K562 (cell line): Measurements from ENCODE around the gene CDCP2. TPM values are rescaled to one million over a fixed set of nuclear protein-coding genes. Genes with fewer than 3 reads are reported as not detected.

Experiments used
- ATAC-seq: fragments of 200-7000 bp; cut with Tn5 transposase; 3 replicates; pipeline ENCODE4 v1.9.1; 2020; ENCODE audit warnings: moderate library complexity
- Bru-seq: library from RNA; stranded (reverse); fragments of 400-500 nt; gene quantifications from one replicate; lab custom pipeline; 2021; lab: Mats Ljungman, UMichigan
- BruChase-seq, 2 experiments: library from RNA; stranded (reverse); fragments of 400-500 nt; gene quantifications; one replicate each; lab custom pipeline; 2021; lab: Mats Ljungman, UMichigan
- BruUV-seq: library from RNA; stranded (reverse); fragments of 400-500 nt; replicated peaks from 2 replicates; lab custom pipeline; 2021; lab: Mats Ljungman, UMichigan
- CTCF ChIA-PET: fragments of 300-600 bp; formaldehyde crosslinking; extraction: SDS; loops from one replicate; lab custom pipeline; 2021; ENCODE audit warnings: low intra/inter-chr PET ratio; lab: Yijun Ruan, JAX
- POLR2A ChIA-PET: fragments of 300-600, 350-650 bp; sonication (Branson Sonifier 250); formaldehyde crosslinking; extraction: SDS; loops from one replicate; lab custom pipeline; 2021; ENCODE audit warnings: antibody characterized with exemption, inconsistent platforms; lab: Yijun Ruan, JAX
- DNase-seq, 4 experiments: peaks; one replicate each; pipeline versions ENCODE4 v3.0.0 to v3.0.0-alpha.2; 2011 to 2018; ENCODE audit warnings: low spot score in 3 of 4, mixed read lengths in 3 of 4; ENCODE audit errors: extremely low read depth in 1 of 4
- FAIRE-seq: peaks from 2 replicates; lab custom pipeline; 2011; peaks lifted over from hg19 to GRCh38; lab: Jason Lieb, UNC
- H2AFZ ChIP-seq: 2 replicates; pipeline ENCODE4 v1.6.0; 2011; ENCODE audit warnings: low read depth, low read length, control low read depth, inconsistent platforms
- H3K27ac ChIP-seq: fragments of 200-600 bp; 3 replicates; pipeline ENCODE4 v1.8.0; 2011; ENCODE audit warnings: low read depth, mild to moderate bottlenecking, control low read depth, inconsistent platforms, low read length, moderate library complexity, mixed read lengths; ENCODE audit errors: extremely low read depth
- H3K27me3 ChIP-seq, 2 experiments: fragments of 300-600 bp in 1 of 2; 2 replicates in 1 of 2; 3 replicates in 1 of 2; pipeline versions ENCODE4 v1.6.0 to v1.8.0; 2011; ENCODE audit warnings: inconsistent platforms in 2 of 2, low read length in 2 of 2, mild to moderate bottlenecking in 1 of 2, mixed read lengths in 1 of 2, moderate library complexity in 1 of 2; ENCODE audit not compliant: control insufficient read depth in 2 of 2, insufficient read depth in 2 of 2
- H3K36me3 ChIP-seq: fragments of 300-600 bp; 3 replicates; pipeline ENCODE4 v1.8.0; 2011; ENCODE audit warnings: mild to moderate bottlenecking, low read length, inconsistent platforms; ENCODE audit not compliant: control insufficient read depth, insufficient read depth
- H3K4me1 ChIP-seq, 2 experiments: fragments of 200-600 bp in 1 of 2; replicated peaks in 1 of 2; 2 replicates in 1 of 2; 3 replicates in 1 of 2; pipeline versions ENCODE4 v1.5.1 to v1.8.0; 2011; ENCODE audit warnings: inconsistent platforms in 2 of 2, low read length in 2 of 2, mild to moderate bottlenecking in 1 of 2, mixed read lengths in 1 of 2, moderate library complexity in 1 of 2; ENCODE audit not compliant: control insufficient read depth in 2 of 2, insufficient read depth in 2 of 2
- H3K4me2 ChIP-seq: 2 replicates; pipeline ENCODE4 v1.6.1; 2011; ENCODE audit warnings: low read length, control low read depth, inconsistent platforms, mixed read lengths; ENCODE audit not compliant: insufficient read depth
- H3K4me3 ChIP-seq: fragments of 200-600 bp; sonication (generic), shearing (Covaris generic); 2 replicates; pipeline ENCODE4 v1.5.1; 2016; ENCODE audit warnings: control low read depth, inconsistent platforms
- H3K79me2 ChIP-seq: fragments of 200-600 bp; 3 replicates; pipeline ENCODE4 v1.8.0; 2011; ENCODE audit warnings: low read length, inconsistent platforms; ENCODE audit not compliant: control insufficient read depth, insufficient read depth
- H3K9ac ChIP-seq, 2 experiments: 2 replicates each; pipeline versions ENCODE4 v1.6.0 to v1.6.1; 2011; ENCODE audit warnings: low read depth in 2 of 2, low read length in 2 of 2, control low read depth in 1 of 2, inconsistent platforms in 1 of 2, mild to moderate bottlenecking in 1 of 2, mixed read lengths in 1 of 2; ENCODE audit not compliant: insufficient read depth in 1 of 2
- H3K9me1 ChIP-seq: one replicate; pipeline ENCODE4 v1.6.0; 2011; ENCODE audit warnings: inconsistent platforms, mild to moderate bottlenecking, low read length, moderate library complexity; ENCODE audit not compliant: control insufficient read depth, insufficient read depth
- H3K9me3 ChIP-seq: replicated peaks from 2 replicates; pipeline ENCODE4 v1.5.1; 2011; ENCODE audit warnings: low read depth, low read length, inconsistent platforms; ENCODE audit not compliant: control insufficient read depth, insufficient read depth
- H4K20me1 ChIP-seq: replicated peaks from 2 replicates; pipeline ENCODE4 v1.6.1; 2011; ENCODE audit warnings: low read length, inconsistent platforms, mixed read lengths; ENCODE audit not compliant: control insufficient read depth, insufficient read depth
- CBX2 ChIP-seq: fragments of 200-600 bp; sonication (generic); IDR thresholded peaks from one replicate; pipeline ENCODE4 v1.6.1; 2012; ENCODE audit warnings: mild to moderate bottlenecking, low read length, inconsistent platforms; ENCODE audit not compliant: insufficient read depth, poor library complexity, severe bottlenecking
- HNRNPUL1 ChIP-seq: fragments of 200-400 bp; formaldehyde crosslinking; IDR thresholded peaks from 2 replicates; pipeline ENCODE4 v1.6.1; 2017; ENCODE audit warnings: low read length
- NR1H2 ChIP-seq: sonication (generic); formaldehyde crosslinking; IDR thresholded peaks from 2 replicates; pipeline ENCODE4 v1.4.0; 2020; ENCODE audit warnings: mild to moderate bottlenecking, missing genetic modification reagents
- RBM25 ChIP-seq: fragments of 200-400 bp; formaldehyde crosslinking; IDR thresholded peaks from 2 replicates; pipeline ENCODE4 v1.6.1; 2018; ENCODE audit warnings: low read length, low read depth, moderate library complexity; ENCODE audit not compliant: severe bottlenecking
- TCFL5 ChIP-seq: fragments of 250-450 bp; sonication (Bioruptor Pico); conservative IDR thresholded peaks from 2 replicates; pipeline ENCODE4 v1.6.1; 2021; ENCODE audit warnings: mild to moderate bottlenecking, moderate library complexity, matching md5 sums
- ZNF184 ChIP-seq: sonication (generic); formaldehyde crosslinking; IDR thresholded peaks from 2 replicates; pipeline ENCODE4 v1.5.0; 2020; ENCODE audit warnings: missing genetic modification reagents
- WGBS: fragments of 100-300 bp; shearing (Covaris generic); methylation state at CpG from one replicate; pipeline ENCODE4 v1.1.6; 2016; ENCODE audit warnings: low coverage, mixed read lengths; ENCODE audit not compliant: insufficient coverage; ENCODE audit errors: missing lambda C conversion rate; 5-methylcytosine and 5-hydroxymethylcytosine counted together
- in situ Hi-C: fragments of 300-500 bp; cut with MboI; formaldehyde crosslinking; loops from 4 replicates; pipeline ENCODE4 v1.15.0; 2018; ENCODE audit warnings: inconsistent platforms, mixed read lengths
- intact Hi-C: fragments of 100-400 bp; cut with micrococcal nuclease; formaldehyde crosslinking; loops from 2 replicates; pipeline ENCODE4 v1.14.2; 2022
- long read RNA-seq, 3 experiments: library from polyadenylated mRNA in 2 of 3; library from RNA in 1 of 3; unstranded in 2 of 3; stranded (forward) in 1 of 3; transcript quantifications; one replicate each; pipeline ENCODE4 v2.0.0, GENCODE V29; 2019 to 2022
- polyA minus RNA-seq, 3 experiments: library from RNA; depleted of rRNA, polyadenylated mRNA; stranded (reverse); fragments of >200 nt; gene quantifications; 2 replicates each; pipeline ENCODE4 v1.2.3, GENCODE V29; 2011
- polyA plus RNA-seq, 8 experiments: library from polyadenylated mRNA; depleted of rRNA in 4 of 8; stranded (reverse) in 5 of 8; unstranded in 3 of 8; fragments of >200 nt; fragmentation: Nextera tagmentation in 2 of 8; fragmentation: Illumina TruSeq in 1 of 8; extraction: Ambion mirVana in 2 of 8; extraction: Trizol in 1 of 8; gene quantifications; 2 replicates each; pipeline versions ENCODE4 v1.2.1 to v1.2.3, GENCODE V29; 2011 to 2014; ENCODE audit warnings: inconsistent platforms in 1 of 8, missing spikeins in 1 of 8
- total RNA-seq, 7 experiments: library from RNA; depleted of rRNA in 6 of 7; stranded (reverse); fragments of >200 nt in 6 of 7; fragmentation: Illumina TruSeq in 2 of 7; extraction: Trizol in 2 of 7; gene quantifications; 2 replicates each; pipeline versions ENCODE4 v1.2.1 to v1.2.3, GENCODE V29; 2011 to 2021; ENCODE audit warnings: low replicate concordance in 1 of 7
- TF ChIP-seq, protein P1 (sequence below): fragments of 450-650 bp; IDR thresholded peaks from 2 replicates; pipeline ENCODE4 v1.6.1; 2016; ENCODE audit warnings: mild to moderate bottlenecking, moderate library complexity

CDCP2 gene
- total RNA-seq (2011; cell fraction: chromatin; rRNA removed; ENCODE audit: low replicate concordance): 0.14 and 0.21 TPM in 2 replicates
- total RNA-seq (2011; cell fraction: nucleolus; rRNA removed): not detected in 2 replicates
- total RNA-seq (2011; cell fraction: nucleoplasm; rRNA removed): 0.22 TPM in 1 of 2 replicates, not detected in the other
- total RNA-seq (2014; rRNA removed) (not detected in 2 replicates), total RNA-seq (2014; rRNA removed; fragmentation: Illumina TruSeq; extraction: Trizol) (0.06 TPM in 1 of 2 replicates, not detected in the other), total RNA-seq (2015; rRNA removed; fragmentation: Illumina TruSeq; extraction: Trizol) (not detected in 2 replicates), total RNA-seq (2021) (not detected in 2 replicates), polyA plus RNA-seq (2011; rRNA removed) (not detected in 2 replicates), polyA plus RNA-seq (2014; fragmentation: Illumina TruSeq; extraction: Trizol) (not detected in 2 replicates), polyA plus RNA-seq (2014; fragmentation: Nextera tagmentation; extraction: Ambion mirVana) (not detected), polyA plus RNA-seq (2014; rRNA removed) (0.05 TPM in 1 of 2 replicates, not detected in the other), polyA minus RNA-seq (2011; rRNA and poly(A)+ RNA removed) (0.09 TPM in 1 of 2 replicates, not detected in the other), Bru-seq, nascent RNA (percentile 30 among the genes with signal in this experiment), BruChase-seq, experiment 1, labeled RNA remaining after a 2-hour chase (not detected), BruChase-seq, experiment 2, labeled RNA remaining after a 6-hour chase (percentile 24 among the genes with signal in this experiment)
- polyA plus RNA-seq (2011; cell fraction: cytosol; rRNA removed): 0.03 TPM in 1 of 2 replicates, not detected in the other
- polyA plus RNA-seq (2011; cell fraction: nucleus; rRNA removed): not detected in 2 replicates
- not detected in 2 replicates for polyA plus RNA-seq (2012)
- not detected in 2 replicates for polyA minus RNA-seq (2011; cell fraction: cytosol; rRNA and poly(A)+ RNA removed)
- polyA minus RNA-seq (2011; cell fraction: nucleus; rRNA and poly(A)+ RNA removed): not detected in 2 replicates
- long read RNA-seq, experiment 1: 0 reads
- long read RNA-seq, experiment 2: 0 reads
- long read RNA-seq, experiment 3: 0 reads

- intact Hi-C loops (no loop called here), in situ Hi-C loops (no loop called here)
- peaks cover 0 to 3% of the 10 kb centered on the region in 2 experiments; a peak in 1 of 5 replicates for H3K4me1 ChIP-seq
- no peaks in the 10 kb centered on the region for H3K79me2 ChIP-seq
- peak within 1 kb of the TSS in 1 of 2 experiments; percentile 27; a peak in 1 of 4 replicates for H3K9ac ChIP-seq
- no peaks in the 10 kb centered on the region for H3K9me1 ChIP-seq
- ChIA-PET CTCF (no interaction called here), POLR2A (interaction anchor here (0.6 to 1.2 kb wide), 3 partner anchors 11 to 21 kb away, joined by 3 to 6 read pairs (median 3); no protein-coding TSS in a partner anchor)
- no peak within 1 kb of the TSS for H3K27ac ChIP-seq
- FAIRE-seq (no peak), DNase-seq (no peak), ATAC-seq (no peak)
- peaks cover 0 to 6% of the 10 kb centered on the region in 2 experiments; a peak in 1 of 5 replicates for H3K27me3 ChIP-seq
- BruUV-seq: no TSS peak
- H3K36me3 ChIP-seq: no peaks in the 10 kb centered on the region
- WGBS: 47% methylated on average over 5 of the region's 5 CpGs
- no peaks in the 10 kb centered on the region for H3K9me3 ChIP-seq
- H4K20me1 ChIP-seq: no peaks in the 10 kb centered on the region
- no peak within 1 kb of the TSS for H3K4me3 ChIP-seq
- H3K4me2 ChIP-seq: no peak within 1 kb of the TSS
- H2AFZ ChIP-seq: no peak within 1 kb of the TSS
- TF ChIP-seq CBX2 (no peak), ZNF184 (CRISPR knock-in tag) (no peak), NR1H2 (CRISPR knock-in tag) (no peak), HNRNPUL1 (no peak), RBM25 (no peak), TCFL5 (CRISPR knock-in tag) (no peak)
- TF ChIP-seq, protein P1, sequence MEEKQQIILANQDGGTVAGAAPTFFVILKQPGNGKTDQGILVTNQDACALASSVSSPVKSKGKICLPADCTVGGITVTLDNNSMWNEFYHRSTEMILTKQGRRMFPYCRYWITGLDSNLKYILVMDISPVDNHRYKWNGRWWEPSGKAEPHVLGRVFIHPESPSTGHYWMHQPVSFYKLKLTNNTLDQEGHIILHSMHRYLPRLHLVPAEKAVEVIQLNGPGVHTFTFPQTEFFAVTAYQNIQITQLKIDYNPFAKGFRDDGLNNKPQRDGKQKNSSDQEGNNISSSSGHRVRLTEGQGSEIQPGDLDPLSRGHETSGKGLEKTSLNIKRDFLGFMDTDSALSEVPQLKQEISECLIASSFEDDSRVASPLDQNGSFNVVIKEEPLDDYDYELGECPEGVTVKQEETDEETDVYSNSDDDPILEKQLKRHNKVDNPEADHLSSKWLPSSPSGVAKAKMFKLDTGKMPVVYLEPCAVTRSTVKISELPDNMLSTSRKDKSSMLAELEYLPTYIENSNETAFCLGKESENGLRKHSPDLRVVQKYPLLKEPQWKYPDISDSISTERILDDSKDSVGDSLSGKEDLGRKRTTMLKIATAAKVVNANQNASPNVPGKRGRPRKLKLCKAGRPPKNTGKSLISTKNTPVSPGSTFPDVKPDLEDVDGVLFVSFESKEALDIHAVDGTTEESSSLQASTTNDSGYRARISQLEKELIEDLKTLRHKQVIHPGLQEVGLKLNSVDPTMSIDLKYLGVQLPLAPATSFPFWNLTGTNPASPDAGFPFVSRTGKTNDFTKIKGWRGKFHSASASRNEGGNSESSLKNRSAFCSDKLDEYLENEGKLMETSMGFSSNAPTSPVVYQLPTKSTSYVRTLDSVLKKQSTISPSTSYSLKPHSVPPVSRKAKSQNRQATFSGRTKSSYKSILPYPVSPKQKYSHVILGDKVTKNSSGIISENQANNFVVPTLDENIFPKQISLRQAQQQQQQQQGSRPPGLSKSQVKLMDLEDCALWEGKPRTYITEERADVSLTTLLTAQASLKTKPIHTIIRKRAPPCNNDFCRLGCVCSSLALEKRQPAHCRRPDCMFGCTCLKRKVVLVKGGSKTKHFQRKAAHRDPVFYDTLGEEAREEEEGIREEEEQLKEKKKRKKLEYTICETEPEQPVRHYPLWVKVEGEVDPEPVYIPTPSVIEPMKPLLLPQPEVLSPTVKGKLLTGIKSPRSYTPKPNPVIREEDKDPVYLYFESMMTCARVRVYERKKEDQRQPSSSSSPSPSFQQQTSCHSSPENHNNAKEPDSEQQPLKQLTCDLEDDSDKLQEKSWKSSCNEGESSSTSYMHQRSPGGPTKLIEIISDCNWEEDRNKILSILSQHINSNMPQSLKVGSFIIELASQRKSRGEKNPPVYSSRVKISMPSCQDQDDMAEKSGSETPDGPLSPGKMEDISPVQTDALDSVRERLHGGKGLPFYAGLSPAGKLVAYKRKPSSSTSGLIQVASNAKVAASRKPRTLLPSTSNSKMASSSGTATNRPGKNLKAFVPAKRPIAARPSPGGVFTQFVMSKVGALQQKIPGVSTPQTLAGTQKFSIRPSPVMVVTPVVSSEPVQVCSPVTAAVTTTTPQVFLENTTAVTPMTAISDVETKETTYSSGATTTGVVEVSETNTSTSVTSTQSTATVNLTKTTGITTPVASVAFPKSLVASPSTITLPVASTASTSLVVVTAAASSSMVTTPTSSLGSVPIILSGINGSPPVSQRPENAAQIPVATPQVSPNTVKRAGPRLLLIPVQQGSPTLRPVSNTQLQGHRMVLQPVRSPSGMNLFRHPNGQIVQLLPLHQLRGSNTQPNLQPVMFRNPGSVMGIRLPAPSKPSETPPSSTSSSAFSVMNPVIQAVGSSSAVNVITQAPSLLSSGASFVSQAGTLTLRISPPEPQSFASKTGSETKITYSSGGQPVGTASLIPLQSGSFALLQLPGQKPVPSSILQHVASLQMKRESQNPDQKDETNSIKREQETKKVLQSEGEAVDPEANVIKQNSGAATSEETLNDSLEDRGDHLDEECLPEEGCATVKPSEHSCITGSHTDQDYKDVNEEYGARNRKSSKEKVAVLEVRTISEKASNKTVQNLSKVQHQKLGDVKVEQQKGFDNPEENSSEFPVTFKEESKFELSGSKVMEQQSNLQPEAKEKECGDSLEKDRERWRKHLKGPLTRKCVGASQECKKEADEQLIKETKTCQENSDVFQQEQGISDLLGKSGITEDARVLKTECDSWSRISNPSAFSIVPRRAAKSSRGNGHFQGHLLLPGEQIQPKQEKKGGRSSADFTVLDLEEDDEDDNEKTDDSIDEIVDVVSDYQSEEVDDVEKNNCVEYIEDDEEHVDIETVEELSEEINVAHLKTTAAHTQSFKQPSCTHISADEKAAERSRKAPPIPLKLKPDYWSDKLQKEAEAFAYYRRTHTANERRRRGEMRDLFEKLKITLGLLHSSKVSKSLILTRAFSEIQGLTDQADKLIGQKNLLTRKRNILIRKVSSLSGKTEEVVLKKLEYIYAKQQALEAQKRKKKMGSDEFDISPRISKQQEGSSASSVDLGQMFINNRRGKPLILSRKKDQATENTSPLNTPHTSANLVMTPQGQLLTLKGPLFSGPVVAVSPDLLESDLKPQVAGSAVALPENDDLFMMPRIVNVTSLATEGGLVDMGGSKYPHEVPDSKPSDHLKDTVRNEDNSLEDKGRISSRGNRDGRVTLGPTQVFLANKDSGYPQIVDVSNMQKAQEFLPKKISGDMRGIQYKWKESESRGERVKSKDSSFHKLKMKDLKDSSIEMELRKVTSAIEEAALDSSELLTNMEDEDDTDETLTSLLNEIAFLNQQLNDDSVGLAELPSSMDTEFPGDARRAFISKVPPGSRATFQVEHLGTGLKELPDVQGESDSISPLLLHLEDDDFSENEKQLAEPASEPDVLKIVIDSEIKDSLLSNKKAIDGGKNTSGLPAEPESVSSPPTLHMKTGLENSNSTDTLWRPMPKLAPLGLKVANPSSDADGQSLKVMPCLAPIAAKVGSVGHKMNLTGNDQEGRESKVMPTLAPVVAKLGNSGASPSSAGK: no peak
Observed at GRCh38 chr1:54152696-54153095, at the start of gene CDCP2. Gene CDCP2 (minus strand): TSS chr1:54153000. CDS start chr1:54152922, 78 bp downstream.
